Suprapubic skin (tissue), 4 donors: ENCODE results near the gene PRKCE.

ENCODE experiments used
- CTCF ChIP-seq, 2 donors: fragments of 200-600 bp in 1 of 2; fragments of 450-650 bp in 1 of 2; sonication (generic) in 1 of 2; IDR thresholded peaks; one replicate each; pipeline ENCODE4 v1.5.1; 2016 to 2019; ENCODE audit warnings: antibody characterized with exemption in 2 of 2, mild to moderate bottlenecking in 1 of 2, moderate library complexity in 1 of 2
- EP300 ChIP-seq: sonication (generic); formaldehyde crosslinking; IDR thresholded peaks from one replicate; pipeline ENCODE4 v1.6.1; 2017; ENCODE audit warnings: antibody characterized with exemption
- POLR2A ChIP-seq, 2 donors: fragments of 450-650 bp; IDR thresholded peaks; one replicate each; pipeline ENCODE4 v1.6.1; 2017; ENCODE audit warnings: antibody characterized with exemption in 2 of 2, mild to moderate bottlenecking in 2 of 2, moderate library complexity in 2 of 2
- POLR2AphosphoS5 ChIP-seq, 3 donors: sonication (generic); formaldehyde crosslinking; IDR thresholded peaks; one replicate each; pipeline ENCODE4 v1.6.1; 2017; ENCODE audit warnings: antibody characterized with exemption in 3 of 3

GRCh38 chr2:46041434-46041833, 390.0 kb downstream of the PRKCE start:
- TF ChIP-seq CTCF (IDR thresholded peaks at IDR 0.05) (no peak), POLR2A (IDR thresholded peaks at IDR 0.05) (no peak), EP300 (no peak), POLR2AphosphoS5 (IDR thresholded peaks at IDR 0.05) (no peak)
